Fibroblast of gingiva (primary cell): Measurements from ENCODE around the gene ADAMTS18.
"Not testable (repeated sequence)": the region's sequence is repeated elsewhere in the genome, so short reads cannot be mapped to it uniquely, and the experiment has no call there.

Experiments
- DNase-seq: peaks from one replicate; pipeline ENCODE4 v3.0.0-alpha.2; 2011; ENCODE audit warnings: low read depth

Gene ADAMTS18

GRCh38 chr16:77434530-77435271 lies at the start of gene ADAMTS18:
ADAMTS18 (minus strand) TSS chr16:77435034; CDS start chr16:77434695, 339 bp downstream.
- DNase-seq = no peak

- peak; percentile 52 for DNase-seq
Measured at GRCh38 chr16:77480681-77481315, 46.0 kb upstream of the ADAMTS18 start.

- DNase-seq = no peak
Measured at GRCh38 chr16:77472262-77472661, 37.4 kb upstream of the ADAMTS18 start.

GRCh38 chr16:77470851-77471250 lies 36.0 kb upstream of the ADAMTS18 start:
- DNase-seq = no peak

GRCh38 chr16:77469634-77470033 lies 34.8 kb upstream of the ADAMTS18 start:
- no peak for DNase-seq

GRCh38 chr16:77468831-77469230 lies 34.0 kb upstream of the ADAMTS18 start:
- DNase-seq = no peak

GRCh38 chr16:77467821-77468335 lies 33.0 kb upstream of the ADAMTS18 start:
- DNase-seq = no peak

- not testable (repeated sequence) for DNase-seq
Measured at GRCh38 chr16:77463659-77464058, 28.8 kb upstream of the ADAMTS18 start.

GRCh38 chr16:77462894-77463293 lies 28.1 kb upstream of the ADAMTS18 start:
- no peak for DNase-seq

GRCh38 chr16:77459534-77460254 lies 24.9 kb upstream of the ADAMTS18 start:
- DNase-seq = peak; percentile 6

- peak; percentile 45 for DNase-seq
Measured at GRCh38 chr16:77457046-77457445, 22.2 kb upstream of the ADAMTS18 start.

- DNase-seq = no peak
Measured at GRCh38 chr16:77452243-77452642, 17.4 kb upstream of the ADAMTS18 start.

- DNase-seq = no peak
Measured at GRCh38 chr16:77450790-77451487, 16.1 kb upstream of the ADAMTS18 start.

GRCh38 chr16:77449208-77449607 lies 14.4 kb upstream of the ADAMTS18 start:
- no peak for DNase-seq

GRCh38 chr16:77445324-77445723 lies 10.5 kb upstream of the ADAMTS18 start:
- no peak for DNase-seq

- DNase-seq = no peak
Measured at GRCh38 chr16:77444147-77444460, 9.3 kb upstream of the ADAMTS18 start.

GRCh38 chr16:77443357-77444146 lies 8.7 kb upstream of the ADAMTS18 start:
- no peak for DNase-seq

- DNase-seq = no peak
Measured at GRCh38 chr16:77442078-77442477, 7.2 kb upstream of the ADAMTS18 start.

GRCh38 chr16:77439106-77439505 lies 4.3 kb upstream of the ADAMTS18 start:
- no peak for DNase-seq

GRCh38 chr16:77437859-77438258 lies 3.0 kb upstream of the ADAMTS18 start:
- peak; percentile 27 for DNase-seq

- DNase-seq = no peak
Measured at GRCh38 chr16:77435272-77435820, 512 bp upstream of the ADAMTS18 start.
